GM10266 (cell line): Measurements from ENCODE around the gene VANGL2.
A peak's percentile ranks its signal among the peaks of the same experiment; 100 is the strongest.

Source experiments
- DNase-seq: peaks from one replicate; pipeline ENCODE4 v3.0.0; 2012; ENCODE audit errors: extremely low spot score
- TF ChIP-seq, protein P1 (sequence below): IDR thresholded peaks from 2 replicates; pipeline ENCODE4 v1.5.1; 2012; ENCODE audit warnings: mild to moderate bottlenecking, low read depth; ENCODE audit not compliant: control insufficient read depth, insufficient read depth; ENCODE audit errors: missing control alignments

The VANGL2 gene

DNA sequence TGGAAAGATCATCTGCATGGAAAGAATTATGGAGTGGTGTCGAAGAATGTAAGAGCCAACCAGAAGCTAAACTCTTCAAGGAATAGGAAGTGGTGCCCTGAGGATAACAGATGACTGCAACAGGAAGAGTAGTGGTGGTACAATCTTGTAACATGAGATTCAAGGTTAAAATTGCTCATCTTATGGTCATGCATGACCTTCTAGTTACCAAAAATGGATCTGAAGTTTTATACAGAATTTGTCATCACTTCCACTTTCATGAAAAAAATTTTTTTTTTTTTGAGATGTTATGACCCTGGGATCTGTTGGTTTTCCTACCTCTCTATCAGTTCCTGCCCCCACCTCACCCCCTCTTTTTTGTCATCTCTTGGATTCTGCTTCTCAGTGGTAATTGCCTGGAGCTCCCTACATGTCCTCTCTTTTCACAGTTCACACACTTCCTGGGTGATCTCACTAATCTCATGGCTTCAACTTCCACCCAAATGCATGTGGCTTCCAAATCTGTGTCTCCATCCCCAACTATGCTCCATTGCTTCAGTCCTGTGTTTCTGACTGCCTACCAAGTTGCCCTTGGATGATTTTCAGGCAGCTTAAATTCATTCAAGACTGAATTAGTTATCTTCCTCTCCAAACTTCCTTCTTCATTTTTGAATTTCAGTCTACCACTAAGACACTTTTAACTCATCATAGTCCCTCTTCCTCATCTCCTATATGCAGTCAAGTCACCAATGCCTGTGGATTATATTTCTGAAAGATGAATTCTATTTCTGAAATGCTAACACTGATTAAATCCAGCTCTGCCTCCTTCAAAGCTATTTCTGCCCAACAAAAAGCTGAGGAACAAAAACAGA is 74.3 kb downstream of the VANGL2 start:
- TF ChIP-seq, protein P1, sequence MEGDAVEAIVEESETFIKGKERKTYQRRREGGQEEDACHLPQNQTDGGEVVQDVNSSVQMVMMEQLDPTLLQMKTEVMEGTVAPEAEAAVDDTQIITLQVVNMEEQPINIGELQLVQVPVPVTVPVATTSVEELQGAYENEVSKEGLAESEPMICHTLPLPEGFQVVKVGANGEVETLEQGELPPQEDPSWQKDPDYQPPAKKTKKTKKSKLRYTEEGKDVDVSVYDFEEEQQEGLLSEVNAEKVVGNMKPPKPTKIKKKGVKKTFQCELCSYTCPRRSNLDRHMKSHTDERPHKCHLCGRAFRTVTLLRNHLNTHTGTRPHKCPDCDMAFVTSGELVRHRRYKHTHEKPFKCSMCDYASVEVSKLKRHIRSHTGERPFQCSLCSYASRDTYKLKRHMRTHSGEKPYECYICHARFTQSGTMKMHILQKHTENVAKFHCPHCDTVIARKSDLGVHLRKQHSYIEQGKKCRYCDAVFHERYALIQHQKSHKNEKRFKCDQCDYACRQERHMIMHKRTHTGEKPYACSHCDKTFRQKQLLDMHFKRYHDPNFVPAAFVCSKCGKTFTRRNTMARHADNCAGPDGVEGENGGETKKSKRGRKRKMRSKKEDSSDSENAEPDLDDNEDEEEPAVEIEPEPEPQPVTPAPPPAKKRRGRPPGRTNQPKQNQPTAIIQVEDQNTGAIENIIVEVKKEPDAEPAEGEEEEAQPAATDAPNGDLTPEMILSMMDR = no peak
- DNase-seq = peak; percentile 26
